ENCODE results near the gene POFUT1.
"Not testable (repeated sequence)": the region's sequence is repeated elsewhere in the genome, so short reads cannot be mapped to it uniquely, and the experiment has no call there.

Gene POFUT1

DNA sequence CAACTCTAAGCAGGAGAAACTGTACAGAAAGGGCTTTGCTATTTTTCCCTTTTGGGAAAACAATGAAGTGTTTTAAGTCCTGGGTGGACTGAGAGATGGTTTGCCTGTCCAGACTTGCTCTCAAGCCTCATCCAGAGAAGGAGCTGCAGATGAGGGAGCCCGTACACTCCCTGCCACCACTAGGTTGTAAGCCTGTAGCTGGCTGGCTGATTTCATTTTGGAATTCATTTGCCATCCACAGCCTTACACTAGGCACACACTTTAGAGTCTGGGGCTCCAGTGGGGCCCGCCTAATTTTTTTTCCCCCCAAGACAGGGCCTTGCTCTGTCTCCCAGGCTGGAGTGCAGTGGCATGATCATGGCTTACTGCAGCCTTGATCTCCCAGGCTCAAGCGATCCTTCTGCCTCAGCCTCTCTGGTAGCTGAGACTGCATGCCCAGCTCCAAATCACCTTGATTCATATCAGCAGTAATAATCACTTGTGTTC is 28.4 kb downstream of the POFUT1 start:
- no peak for DNase-seq

DNA sequence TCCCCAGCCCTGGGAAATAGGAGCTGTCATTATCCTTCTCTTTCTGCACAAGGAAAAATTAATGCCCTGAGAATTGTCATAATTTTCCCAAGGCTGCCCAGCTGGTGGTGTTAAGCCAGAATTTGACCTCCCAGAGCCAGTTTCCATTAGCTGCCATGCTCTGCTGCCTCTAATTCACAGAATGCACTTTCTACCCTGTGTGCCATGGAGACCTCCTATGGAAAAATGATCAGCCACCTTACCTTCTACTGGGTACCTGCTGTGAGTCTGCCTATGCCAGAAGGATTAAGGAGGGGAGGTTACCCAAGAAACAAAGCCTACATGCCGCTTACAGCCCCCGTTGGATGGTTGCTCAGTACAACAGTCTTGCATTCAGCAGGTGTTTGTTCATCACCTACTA is 29.1 kb downstream of the POFUT1 start:
- DNase-seq, result no peak

DNA sequence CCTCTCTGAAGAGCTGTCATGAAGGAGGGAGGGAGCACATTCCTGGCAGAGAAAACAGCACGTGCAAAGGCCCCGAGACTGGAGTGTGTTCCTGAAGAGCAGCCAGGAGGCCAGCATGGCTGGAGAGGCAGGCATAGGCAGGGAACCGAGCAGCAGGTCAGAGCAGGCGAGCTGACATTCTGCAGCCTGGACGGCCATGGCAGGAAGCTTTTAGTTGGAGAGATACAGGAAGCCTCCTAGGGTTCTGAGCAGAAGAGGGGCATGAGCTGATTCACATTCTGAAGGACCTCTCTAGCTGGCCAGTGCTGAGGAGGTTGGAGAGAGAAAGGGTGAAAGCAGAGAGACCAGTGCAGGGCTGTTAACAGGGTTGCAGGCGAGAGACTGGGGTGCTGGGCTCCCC is 29.7 kb downstream of the POFUT1 start:
- DNase-seq, result no peak

DNA sequence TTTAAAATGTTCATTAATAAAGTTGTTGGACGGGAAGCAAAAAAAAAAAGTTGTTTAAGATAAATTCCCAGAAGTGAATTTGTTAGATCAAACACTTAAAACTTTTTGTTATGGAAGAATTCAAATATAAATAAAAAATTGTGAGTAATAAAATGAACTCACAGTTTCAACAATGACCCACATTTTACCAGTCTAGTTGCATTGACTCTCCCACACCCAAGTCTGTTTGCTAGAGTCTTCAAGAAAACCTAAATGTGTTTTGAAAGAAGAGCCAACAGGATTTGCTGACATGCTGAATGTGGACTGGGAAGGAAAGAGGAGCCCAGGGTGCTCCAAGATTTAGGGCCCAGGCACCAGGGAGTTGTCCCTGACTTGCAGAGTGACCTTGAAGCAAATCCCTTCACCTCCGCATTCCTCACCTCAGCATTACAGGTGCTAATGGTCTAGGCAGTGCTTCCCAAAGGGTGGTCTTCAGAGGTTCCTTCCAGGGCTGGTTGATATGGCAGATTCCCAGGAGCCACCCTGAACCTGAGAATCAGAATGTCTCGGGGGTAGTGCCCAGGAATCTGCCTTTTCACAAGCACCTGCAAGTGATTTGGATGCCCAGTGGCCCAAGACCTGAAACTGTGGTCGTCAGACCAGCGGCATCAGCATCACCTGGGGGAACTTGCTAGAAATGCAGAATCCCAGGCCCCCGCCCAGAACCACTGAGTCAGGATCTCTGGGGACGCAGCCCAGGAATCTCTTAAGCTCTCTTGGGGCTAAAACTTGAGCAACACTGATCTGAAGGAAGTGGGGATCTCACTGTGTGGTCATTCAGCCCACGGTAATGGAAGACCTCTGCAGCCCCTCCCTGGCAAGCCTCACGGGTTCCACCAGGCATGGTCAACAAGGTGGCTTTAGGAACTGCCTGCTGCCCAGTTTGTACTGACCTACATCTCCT is 31.1 kb downstream of the POFUT1 start:
- no peak for DNase-seq

DNA sequence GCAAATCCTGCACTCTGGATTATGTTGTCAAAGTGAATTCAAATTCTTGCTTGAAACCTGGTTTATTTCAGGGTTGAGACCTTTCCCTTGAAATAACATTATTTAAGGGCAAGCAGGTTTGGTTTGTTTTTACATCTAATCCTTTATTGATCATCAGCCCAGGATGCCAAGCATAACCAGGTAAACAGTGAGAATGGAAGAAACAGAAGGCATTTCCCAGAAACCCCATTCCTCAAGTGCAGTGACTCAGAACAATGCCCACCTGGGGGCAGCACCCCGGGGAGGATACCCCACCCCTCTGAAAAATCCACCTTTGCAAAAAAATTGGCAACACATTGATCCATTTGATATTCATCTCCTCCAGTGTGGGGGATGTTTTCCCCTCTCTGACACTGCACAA is 32.5 kb downstream of the POFUT1 start:
- no peak for DNase-seq

DNA sequence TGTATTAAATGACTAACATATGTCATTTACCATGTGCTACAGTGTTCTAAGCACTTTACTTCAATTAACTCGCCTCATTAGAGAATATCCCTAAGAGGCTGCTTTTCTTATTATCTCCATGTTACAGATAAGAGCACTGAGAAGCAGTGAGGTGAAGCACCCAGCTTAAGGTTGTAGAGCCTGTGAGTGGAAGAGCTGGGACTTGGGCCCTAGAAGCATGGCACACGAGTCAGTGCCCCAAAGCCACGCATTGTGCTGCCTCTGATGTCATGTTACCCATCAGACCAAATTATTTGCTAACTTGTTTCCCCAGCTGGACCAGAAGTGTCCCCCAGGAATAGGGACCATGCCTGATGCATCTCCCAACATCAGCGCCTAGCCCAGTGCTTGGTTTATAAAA is 34.1 kb downstream of the POFUT1 start:
- no peak for DNase-seq

DNA sequence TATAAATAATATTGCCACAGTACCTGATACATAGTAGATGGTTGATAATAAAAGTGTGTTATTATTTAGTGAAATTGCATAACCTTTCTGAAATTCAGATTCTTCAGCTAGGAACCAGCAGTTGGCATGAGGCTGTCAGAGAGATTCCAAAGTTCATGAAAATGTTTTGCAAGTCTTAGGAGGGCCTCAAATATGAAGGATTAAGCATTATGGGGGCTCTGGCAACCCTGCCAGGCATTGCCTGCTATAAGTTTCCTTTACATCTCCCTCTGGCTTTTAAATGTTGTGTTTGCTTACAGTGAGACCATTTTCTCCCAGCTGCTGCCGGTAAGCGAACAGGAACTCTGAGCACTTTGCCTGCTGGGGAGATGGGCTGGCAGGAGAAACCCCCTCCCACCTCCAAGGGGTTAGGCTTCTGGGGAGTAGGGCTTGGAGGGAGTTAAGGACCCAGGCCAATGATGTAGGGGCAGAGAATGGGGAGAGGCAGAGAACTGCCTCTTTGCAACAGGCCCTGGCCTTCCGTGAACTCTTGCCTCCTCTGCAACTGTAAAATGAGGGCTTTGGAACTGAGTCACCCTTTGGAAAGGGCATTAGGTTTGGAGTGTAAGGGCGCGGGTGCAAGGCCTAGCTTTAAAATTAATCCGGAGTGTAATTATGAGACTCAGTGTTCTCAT is 36.6 kb downstream of the POFUT1 start:
- no peak for DNase-seq

DNA sequence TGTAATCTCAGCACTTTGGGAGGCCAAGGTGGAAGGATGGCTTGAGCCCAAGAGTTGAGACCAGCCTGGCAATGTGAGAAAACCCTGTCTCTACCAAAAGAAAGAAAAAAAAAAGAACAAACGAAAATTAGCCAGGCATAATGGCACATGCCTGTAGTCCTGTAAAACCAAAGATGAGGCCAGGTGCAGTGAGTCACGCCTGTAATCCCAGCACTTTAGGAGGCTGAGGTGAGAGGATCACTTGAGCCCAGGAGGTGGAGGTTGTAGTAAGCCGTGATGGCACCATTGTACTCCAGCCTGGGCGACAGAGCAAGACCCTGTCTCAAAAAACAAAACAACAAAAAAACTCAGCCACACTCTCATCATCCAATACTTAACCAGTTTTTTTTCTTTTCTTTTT is 37.3 kb downstream of the POFUT1 start:
- DNase-seq, result no peak

DNA sequence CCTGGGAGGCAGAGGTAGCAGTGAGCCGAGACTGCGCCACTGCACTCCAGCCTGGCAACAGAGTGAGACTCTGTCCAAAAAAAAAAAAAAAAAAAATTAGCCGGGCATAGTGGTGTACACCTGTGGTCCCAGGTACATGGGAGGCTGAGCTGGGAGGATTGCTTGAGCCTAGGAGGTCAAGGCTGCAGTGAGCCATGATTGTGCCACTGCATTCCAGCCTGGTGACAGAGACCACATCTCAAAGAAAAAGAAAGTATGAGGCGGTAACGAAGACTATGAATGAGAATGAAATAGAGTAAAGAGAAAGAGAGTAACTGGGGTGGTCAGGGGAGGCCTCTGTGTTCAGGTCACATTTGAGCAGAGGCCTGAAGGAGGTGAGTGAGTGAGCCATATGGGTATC is 38.5 kb downstream of the POFUT1 start:
- DNase-seq, result not testable (repeated sequence)

DNA sequence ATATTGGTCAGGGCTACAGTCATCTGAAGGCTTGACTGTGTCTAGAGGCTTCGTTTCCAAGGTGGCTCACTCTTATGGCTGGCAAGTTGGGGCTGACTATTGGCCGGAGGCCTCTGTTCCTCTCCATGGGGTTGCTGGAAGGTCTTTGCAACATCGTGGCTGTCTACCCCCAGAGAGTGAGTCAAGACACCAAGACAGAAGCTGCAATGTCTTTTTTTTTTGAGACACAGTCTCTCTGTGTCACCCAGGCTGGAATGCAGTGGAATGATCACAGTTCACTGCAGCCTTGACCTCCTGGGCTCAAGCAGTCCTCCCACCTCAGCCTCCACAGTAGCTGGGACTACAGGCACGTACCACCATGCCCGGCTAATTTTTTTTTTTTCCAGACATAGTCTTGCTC is 40.4 kb downstream of the POFUT1 start:
- DNase-seq, result no peak

DNA sequence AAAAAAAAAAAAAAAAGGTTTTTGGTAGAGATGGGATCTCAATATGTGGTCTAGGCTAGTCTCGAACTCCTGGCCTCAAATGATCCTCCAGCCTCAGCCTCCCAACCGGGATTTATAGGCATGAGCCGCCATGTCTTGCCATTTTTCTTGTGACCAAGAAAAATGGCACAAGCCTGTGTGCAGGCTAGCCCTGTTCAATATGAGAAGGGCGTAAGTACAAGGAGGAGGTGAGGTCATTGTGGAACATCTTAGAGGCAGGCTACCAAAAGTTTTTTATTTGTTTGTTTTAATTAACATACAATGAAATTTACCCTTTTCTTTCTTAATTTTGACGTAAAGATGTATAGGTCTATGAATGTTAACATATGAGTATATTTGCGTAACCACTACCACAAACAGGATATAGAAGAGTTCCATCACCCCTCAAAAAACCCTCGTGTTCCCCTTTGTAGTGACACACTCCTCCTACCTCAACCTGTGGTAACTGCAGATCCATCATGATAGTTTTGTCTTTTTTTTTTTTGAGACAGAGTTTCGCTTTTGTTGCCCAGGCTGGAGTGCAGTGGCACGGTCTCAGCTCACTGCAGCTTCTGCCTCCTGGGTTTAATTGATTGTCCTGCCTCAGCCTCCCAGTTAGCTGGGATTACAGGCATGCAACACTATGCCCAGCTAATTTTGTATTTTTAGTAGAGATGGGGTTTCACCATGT is 41.5 kb downstream of the POFUT1 start:
- DNase-seq, result no peak

DNA sequence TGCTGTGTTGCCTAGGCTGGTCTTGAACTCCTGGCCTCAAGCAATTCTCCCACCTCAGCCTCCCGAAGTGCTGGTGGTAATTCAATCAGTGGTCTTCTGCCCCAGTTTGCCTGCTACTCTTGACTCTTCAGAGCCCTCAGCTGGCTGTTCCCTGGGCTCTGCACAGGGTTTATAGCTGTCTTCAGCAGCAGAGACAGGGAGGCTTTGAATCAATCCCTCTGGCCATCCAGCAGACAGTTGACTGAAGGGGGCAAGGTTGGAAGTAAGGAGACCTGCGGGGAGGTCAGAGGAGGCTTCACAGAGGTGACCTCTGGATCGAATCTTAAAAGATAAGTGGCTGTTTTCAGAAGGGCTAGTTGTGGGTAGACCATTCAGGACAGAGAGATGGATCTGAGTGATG is 43.8 kb downstream of the POFUT1 start:
- no peak for DNase-seq

DNA sequence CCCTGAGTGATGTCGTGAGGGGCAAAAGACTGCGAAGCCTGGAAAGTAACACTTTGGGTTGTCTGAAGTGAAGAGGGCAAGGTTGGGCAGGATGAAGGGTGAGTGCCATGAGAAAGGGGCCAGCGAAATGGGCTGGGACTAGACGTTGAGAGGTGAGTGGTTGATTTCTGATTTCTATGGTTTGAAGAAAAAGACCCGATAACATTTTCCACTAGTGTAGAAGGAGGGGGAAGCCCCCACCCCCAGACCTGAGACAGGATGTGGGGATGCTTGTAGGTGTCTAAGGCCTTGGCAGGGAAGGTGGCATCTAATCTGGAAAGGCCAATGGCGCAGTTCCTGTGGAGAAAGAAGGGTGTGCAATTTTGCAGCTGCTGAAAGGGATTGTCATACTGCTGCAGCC is 44.5 kb downstream of the POFUT1 start:
- no peak for DNase-seq

DNA sequence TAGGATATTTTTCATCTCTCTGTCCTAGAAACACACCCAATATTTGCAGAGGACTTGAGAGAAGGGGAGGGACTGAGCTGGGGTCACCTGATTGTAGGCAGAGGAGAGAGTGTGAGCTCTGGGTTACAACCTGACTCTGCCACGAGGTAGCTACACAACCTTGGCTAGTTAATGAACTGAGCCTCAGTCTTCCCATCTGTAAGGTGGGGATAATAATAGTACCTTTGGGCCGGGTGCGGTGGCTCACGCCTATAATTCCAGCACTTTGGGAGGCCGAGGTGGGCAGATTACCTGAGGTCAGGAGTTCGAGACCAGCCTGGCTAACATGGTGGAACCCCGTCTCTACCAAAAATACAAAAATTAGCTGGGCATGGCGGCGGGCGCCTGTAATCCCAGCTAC is 53.3 kb downstream of the POFUT1 start:
- DNase-seq, result not testable (repeated sequence)

DNA sequence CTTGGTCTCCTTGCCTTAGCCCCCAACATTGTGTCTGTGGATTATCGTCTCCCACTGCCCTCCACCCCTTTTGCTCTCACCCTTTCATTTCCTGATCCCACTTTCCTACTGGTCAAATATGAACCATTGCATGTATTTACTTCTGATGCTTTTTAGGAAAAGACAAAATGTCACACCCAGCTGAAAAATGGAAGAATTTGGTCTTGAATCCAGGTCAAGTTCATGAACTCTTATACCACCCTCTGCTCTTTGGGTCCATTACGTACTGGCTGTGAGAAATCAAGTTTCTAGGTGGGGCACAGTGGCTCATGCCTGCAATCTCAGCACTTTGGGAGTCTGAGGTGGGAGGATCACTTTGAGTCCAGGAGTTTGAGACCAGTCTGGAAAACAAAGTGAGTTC is 54.0 kb downstream of the POFUT1 start:
- DNase-seq, result no peak

DNA sequence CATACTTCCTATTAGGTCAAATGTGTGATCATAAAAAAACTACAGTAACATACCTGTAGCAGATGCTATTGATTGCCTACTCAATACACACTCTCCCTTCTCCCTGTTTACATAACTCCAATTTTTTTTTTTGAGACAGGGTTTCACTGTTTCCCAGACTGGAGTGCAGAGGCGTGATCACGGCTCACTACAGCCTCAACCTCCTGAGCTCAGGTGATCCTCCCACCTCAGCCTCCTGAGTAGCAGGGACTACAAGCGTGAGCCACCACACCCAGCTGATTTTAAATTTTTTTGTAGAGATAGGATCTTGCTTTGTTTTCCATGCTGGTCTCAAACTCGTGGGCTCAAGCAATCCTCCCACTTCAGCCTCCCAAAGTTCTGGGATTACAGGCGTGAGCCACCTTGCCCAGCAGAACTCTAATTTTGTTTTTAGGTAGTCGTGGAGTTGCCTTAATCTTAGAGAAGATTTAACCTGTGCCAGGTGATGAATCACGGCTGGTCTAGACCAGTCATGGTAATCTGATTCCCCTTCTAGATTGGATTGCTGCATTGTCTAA is 55.8 kb downstream of the POFUT1 start:
- DNase-seq, result no peak

DNA sequence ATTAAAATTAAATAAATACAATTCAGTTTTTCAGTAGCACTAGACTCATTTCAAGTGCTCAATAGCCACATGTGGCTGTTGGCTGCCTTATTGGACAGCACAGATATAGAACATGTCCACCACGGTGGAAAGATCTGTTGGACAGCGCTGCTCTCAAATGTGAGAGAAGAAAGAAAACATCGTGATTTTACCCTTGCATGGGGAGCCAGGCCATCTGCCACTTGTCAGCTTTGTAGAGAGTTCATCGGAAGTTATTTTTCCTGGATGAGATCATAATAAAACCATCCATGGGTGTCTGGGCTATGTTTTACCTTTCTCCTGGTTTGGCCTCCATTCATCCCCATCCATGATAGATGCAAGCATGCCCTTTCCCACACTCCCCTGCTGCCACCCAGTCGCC is 63.9 kb downstream of the POFUT1 start:
- DNase-seq, result no peak

DNA sequence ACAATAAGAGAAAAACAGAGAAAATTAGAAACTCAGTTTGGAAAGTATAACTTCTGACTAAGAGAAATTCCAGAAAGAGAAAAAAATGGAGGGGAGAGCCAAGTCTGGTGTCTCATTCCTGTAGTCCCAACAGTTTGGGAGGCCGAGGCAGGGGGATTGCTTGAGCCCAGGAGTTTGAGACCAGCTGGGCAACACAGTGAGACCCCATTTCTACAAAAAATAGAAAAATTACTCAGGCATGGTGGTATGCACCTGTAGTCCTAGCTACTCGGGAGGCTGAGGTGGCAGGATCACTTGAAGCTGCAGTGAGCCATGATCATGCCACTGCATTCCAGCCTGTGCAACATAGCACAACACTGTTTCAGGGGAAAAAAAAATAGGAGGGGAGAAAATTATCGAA is 66.7 kb downstream of the POFUT1 start:
- DNase-seq, result no peak

DNA sequence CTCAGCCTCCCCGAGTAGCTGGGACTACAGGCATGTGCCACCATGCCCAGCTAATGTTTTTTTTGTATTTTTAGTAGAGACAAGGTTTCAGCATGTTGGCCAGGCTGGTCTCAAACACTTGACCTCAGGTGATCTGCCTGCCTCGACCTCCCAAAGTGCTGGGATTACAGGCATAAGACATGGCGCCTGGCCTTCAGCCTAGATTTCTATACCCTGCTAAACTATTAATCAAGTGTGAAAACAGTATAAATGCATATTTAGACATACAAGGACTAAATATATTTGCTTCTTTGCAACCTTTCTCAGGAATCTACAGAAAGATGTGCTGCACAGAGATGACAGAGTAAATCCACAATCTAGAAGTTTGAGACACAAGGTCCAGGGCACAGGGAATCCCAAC is 67.5 kb downstream of the POFUT1 start:
- not testable (repeated sequence) for DNase-seq

DNA sequence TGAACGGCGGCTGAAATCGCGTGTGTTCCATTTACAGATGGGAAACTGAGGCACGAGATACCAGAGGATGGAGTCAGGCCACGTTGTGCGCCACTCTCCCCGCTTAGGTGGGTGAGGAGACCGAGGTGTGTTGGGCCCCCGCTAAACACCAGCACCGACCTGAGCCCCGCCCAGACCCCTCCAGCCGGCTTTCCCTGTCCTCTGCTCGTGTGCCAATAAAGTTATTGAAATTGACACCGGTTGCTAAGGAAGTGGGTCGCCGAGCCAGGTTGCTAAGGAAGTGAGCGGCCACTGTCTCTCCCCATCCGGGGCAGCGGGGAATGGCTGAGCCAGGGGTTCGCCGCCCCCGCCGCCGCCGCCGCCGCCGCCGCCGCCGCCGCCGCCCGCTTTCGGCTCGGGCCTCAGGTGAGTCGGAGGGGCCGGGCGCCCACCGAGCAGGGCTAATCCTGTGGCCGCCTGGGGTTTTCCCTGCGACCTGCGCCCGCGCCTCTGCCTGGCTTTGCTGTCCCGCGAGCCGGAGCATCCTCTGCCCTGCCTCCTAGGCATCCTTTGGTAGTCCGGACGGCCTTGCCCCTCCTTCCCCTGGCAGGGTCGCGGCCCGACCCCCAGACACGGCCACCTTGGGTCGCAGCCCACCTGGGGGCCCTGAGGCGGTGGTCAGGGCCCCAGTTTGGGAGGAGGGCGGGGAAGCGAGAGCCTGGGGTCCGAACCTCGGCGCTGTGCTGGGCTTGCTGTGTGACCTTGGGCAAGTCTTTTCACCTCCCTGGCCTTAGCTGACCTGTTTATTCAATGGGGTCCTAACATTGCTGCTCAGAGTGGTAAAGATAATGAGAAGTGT is 69.9 kb downstream of the POFUT1 start, which contains the start of gene KIF3B:
KIF3B (plus strand) TSS at position 291 of the 838 bp plus-strand sequence. CDS start 32,127 bp downstream, outside the sequence.
- peak; percentile 85 for DNase-seq

DNA sequence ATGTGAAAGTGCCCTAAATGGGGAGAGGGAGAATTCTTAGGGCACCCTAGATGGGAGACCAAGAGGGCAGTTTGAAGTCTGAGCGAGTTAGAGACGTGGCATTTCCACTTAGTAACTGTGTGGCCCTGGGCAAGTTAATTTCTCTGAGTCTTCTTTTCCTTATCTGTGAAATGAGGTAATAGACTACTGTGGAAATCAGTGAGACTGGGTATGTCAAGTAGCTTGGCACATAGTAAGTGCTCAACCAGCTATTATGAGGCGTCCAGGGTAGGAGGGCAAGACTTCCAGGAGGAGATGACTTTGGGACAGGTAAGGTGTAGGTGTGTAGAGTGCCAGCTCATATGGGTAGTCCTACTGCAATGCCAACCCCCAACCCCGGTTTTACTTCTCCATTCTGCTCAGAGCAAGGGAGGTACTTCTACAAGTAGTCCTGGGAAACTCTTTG is 70.5 kb downstream of the POFUT1 start:
- no peak for DNase-seq

DNA sequence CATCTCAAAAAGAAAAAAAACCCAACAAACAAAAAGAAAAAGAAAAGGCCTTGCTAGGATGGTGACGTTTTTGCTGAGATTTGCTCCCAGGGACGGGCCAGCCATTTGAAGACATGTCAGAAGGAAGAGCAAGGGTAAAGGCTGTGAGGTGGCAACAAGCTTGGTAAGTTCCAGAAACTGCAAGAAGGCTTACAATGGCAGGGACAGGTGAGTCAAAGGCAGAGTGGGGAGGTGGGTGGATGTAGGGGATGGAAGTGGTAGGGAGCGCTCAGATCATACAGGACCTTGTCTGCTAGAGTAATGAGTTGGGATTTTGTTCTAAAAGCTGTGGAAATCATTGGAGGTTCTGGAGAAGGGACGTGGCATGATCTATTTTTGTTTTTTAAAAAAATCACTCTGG is 74.0 kb downstream of the POFUT1 start:
- no peak for DNase-seq
